GM21423 (cell line): ENCODE results near the gene GRIP2.

ENCODE experiments used
- ATAC-seq: cut with Tn5 transposase; IDR thresholded peaks from one replicate; pipeline ENCODE4 v1.9.1; 2021; ENCODE audit warnings: mild to moderate bottlenecking, moderate library complexity; ENCODE audit not compliant: unreplicated experiment

Gene GRIP2

GRCh38 chr3:14541646-14542045 is 1.5 kb upstream of the GRIP2 start:
- no peak for ATAC-seq

GRCh38 chr3:14540821-14541385 is 761 bp upstream of the GRIP2 start:
- ATAC-seq = no peak

- no peak for ATAC-seq
Observed at GRCh38 chr3:14539384-14539741, 779 bp downstream of the GRIP2 start.

GRCh38 chr3:14538451-14539088 is 1.6 kb downstream of the GRIP2 start:
- no peak for ATAC-seq

GRCh38 chr3:14537590-14538450 is 2.3 kb downstream of the GRIP2 start:
- ATAC-seq = no peak

- no peak for ATAC-seq
Observed at GRCh38 chr3:14536837-14537589, 3.1 kb downstream of the GRIP2 start.

- no peak for ATAC-seq
Observed at GRCh38 chr3:14536055-14536815, 3.9 kb downstream of the GRIP2 start.

- no peak for ATAC-seq
Observed at GRCh38 chr3:14535616-14536015, 4.5 kb downstream of the GRIP2 start.

- no peak for ATAC-seq
Observed at GRCh38 chr3:14534516-14535191, 5.5 kb downstream of the GRIP2 start.

- no peak for ATAC-seq
Observed at GRCh38 chr3:14533457-14533958, 6.6 kb downstream of the GRIP2 start.

GRCh38 chr3:14532691-14533456 is 7.3 kb downstream of the GRIP2 start:
- ATAC-seq = no peak

GRCh38 chr3:14531856-14532395 is 8.2 kb downstream of the GRIP2 start:
- no peak for ATAC-seq

- no peak for ATAC-seq
Observed at GRCh38 chr3:14528081-14528480, 12.1 kb downstream of the GRIP2 start.

- ATAC-seq = no peak
Observed at GRCh38 chr3:14525685-14526631, 14.2 kb downstream of the GRIP2 start.

GRCh38 chr3:14524920-14525660 is 15.1 kb downstream of the GRIP2 start:
- ATAC-seq = no peak

GRCh38 chr3:14524311-14524711 is 15.8 kb downstream of the GRIP2 start:
- no peak for ATAC-seq

GRCh38 chr3:14523792-14524191 is 16.4 kb downstream of the GRIP2 start:
- ATAC-seq = no peak
